Osteocyte (in vitro differentiated cells): ENCODE measurements around the gene CCDC194. TPM values are rescaled to one million over a fixed set of nuclear protein-coding genes. Genes with fewer than 3 reads are reported as not detected.
"Not testable (repeated sequence)": the region's sequence is repeated elsewhere in the genome, so short reads cannot be mapped to it uniquely, and the experiment has no call there.

Experiments
- DNase-seq: peaks from one replicate; pipeline ENCODE4 v3.0.0; 2021; ENCODE audit warnings: mixed read lengths; ENCODE audit not compliant: unreplicated experiment; ENCODE audit errors: extremely low spot score
- H3K27ac Mint-ChIP-seq: one replicate; pipeline ENCODE4 v1.8.0; 2021; ENCODE audit warnings: mild to moderate bottlenecking, mixed read lengths; ENCODE audit not compliant: unreplicated experiment
- H3K27me3 Mint-ChIP-seq: one replicate; pipeline ENCODE4 v1.8.0; 2021; ENCODE audit warnings: mixed read lengths; ENCODE audit not compliant: unreplicated experiment
- H3K36me3 Mint-ChIP-seq: one replicate; pipeline ENCODE4 v1.8.0; 2021; ENCODE audit warnings: mixed read lengths; ENCODE audit not compliant: unreplicated experiment
- H3K4me1 Mint-ChIP-seq: one replicate; pipeline ENCODE4 v1.8.0; 2021; ENCODE audit warnings: mixed read lengths; ENCODE audit not compliant: unreplicated experiment
- H3K4me3 Mint-ChIP-seq: one replicate; pipeline ENCODE4 v1.8.0; 2021; ENCODE audit warnings: mild to moderate bottlenecking, moderate library complexity, mixed read lengths; ENCODE audit not compliant: unreplicated experiment
- H3K9me3 Mint-ChIP-seq: one replicate; pipeline ENCODE4 v1.8.0; 2021; ENCODE audit warnings: mixed read lengths; ENCODE audit not compliant: unreplicated experiment
- total RNA-seq: library from RNA; stranded (reverse); gene quantifications from 2 replicates; pipeline ENCODE4 v1.2.1, GENCODE V29; 2021
- TF ChIP-seq, protein P1 (sequence below): fragments of 200-600 bp; sonication (generic); IDR thresholded peaks from 2 replicates; pipeline ENCODE4 v1.5.0; 2021; ENCODE audit warnings: antibody characterized with exemption, mild to moderate bottlenecking, moderate library complexity

Gene CCDC194
- total RNA-seq, 1 donor from 2014 or later = not detected

DNA sequence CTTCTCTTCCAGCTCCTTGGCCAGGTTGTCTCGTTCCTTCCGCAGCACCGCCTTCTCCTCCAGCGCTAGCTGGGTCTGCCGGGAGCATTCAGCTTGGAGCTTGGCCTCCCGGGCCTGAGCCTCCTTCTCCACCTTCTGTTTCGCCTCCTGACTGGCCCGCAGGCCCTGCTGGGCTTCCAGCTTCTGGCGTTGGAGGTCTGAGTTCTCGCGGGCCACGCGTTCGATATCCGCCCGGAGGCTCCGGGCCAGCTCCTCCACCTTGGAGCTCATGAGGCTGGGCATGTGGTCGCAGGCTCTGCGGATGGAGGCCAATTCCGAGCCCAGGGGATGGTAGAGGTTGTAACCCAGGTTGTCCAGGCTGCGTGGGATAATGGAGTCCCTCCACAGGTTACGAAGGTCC is 28.6 kb downstream of the CCDC194 start:
- TF ChIP-seq, protein P1, sequence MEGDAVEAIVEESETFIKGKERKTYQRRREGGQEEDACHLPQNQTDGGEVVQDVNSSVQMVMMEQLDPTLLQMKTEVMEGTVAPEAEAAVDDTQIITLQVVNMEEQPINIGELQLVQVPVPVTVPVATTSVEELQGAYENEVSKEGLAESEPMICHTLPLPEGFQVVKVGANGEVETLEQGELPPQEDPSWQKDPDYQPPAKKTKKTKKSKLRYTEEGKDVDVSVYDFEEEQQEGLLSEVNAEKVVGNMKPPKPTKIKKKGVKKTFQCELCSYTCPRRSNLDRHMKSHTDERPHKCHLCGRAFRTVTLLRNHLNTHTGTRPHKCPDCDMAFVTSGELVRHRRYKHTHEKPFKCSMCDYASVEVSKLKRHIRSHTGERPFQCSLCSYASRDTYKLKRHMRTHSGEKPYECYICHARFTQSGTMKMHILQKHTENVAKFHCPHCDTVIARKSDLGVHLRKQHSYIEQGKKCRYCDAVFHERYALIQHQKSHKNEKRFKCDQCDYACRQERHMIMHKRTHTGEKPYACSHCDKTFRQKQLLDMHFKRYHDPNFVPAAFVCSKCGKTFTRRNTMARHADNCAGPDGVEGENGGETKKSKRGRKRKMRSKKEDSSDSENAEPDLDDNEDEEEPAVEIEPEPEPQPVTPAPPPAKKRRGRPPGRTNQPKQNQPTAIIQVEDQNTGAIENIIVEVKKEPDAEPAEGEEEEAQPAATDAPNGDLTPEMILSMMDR = no peak

GRCh38 chr19:17363852-17364605 is 30.0 kb downstream of the CCDC194 start:
- H3K36me3 Mint-ChIP-seq, DNase-seq, H3K9me3 Mint-ChIP-seq, H3K4me1 Mint-ChIP-seq, H3K4me3 Mint-ChIP-seq, H3K27me3 Mint-ChIP-seq, H3K27ac Mint-ChIP-seq: not testable (repeated sequence)

More for the DNA sequence above, 28.6 kb downstream of the CCDC194 start:
- Mint-ChIP-seq H3K27me3 (peaks cover 8% of the 10 kb centered on the region), H3K4me1 (no peaks in the 10 kb centered on the region), H3K27ac (no peak overlapping the region), H3K9me3 (no peaks in the 10 kb centered on the region), H3K36me3 (no peaks in the 10 kb centered on the region), H3K4me3 (no peak overlapping the region)
- no peak for DNase-seq

DNA sequence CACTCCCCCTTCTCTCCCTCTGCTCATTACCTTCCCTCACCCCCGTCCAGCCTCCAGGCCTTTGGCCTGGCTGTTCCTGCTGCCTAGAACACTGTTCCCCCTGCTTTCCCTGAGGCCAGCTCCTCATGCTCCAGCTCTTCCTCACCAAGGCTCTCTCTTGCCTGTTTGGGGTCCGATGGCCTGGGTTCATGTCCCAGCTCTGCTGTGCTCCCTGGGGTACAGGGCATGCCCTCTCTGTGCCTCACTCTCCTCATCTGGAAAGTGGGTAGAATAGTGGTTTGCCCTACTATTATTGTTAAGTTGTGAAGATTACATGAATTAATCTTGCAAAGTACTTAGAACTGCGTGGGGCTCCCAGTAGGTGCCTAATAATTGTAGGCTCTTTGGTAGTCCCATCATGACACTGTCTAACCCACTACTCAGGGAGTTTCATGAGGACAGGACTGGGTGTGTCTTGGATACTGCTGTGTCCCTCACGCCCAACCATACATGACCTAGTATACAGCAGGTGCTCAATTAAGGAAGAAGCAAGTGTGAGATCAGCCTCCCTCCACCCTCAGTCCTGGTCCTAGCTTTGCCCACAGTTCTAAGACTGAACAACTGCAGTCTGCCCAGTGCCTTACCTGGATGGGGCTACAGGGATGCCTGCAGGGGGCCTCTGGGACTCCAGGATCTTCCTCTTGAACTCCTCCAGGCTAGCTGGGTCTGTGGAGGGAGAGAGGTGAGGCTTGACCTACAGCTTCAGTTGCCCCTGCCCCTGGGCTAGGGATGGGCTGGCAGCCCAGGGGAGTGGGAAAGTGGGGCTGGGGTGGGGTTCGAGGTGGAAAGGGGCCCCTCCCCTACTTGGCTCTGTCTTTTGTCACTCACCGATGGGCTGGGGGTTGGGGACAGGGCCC is 33.8 kb downstream of the CCDC194 start:
- peaks cover 8% of the 10 kb centered on the region for H3K27me3 Mint-ChIP-seq
- H3K4me3 Mint-ChIP-seq = no peak overlapping the region
- no peaks in the 10 kb centered on the region for H3K36me3 Mint-ChIP-seq

DNA sequence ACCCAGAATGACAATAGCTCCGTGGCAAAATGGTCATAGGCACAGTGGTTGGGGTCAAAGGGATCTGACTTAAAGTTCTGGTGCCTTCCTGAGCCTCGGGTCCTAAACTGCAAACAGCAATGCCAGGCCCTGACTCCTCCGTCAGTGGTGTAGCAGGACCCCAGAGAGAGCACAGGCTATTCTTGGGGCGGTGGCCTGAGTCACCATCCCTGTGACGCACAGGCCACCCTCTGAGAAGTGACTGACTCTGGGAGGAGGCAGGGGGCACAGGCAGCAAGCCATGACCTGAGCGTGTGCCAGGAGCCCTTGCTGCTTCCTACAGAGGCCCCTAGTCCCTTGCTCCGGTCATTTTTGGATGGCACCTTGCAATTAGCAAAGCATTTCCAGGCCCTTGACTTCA is 35.6 kb downstream of the CCDC194 start:
- no peak for DNase-seq
- Mint-ChIP-seq H3K4me1 (peaks cover 9% of the 10 kb centered on the region), H3K27me3 (peaks cover 5% of the 10 kb centered on the region), H3K9me3 (no peaks in the 10 kb centered on the region), H3K27ac (no peak overlapping the region), H3K4me3 (no peak overlapping the region), H3K36me3 (no peaks in the 10 kb centered on the region)
- TF ChIP-seq, protein P1 = no peak

More for the DNA sequence above, 33.8 kb downstream of the CCDC194 start:
- H3K9me3 Mint-ChIP-seq = no peaks in the 10 kb centered on the region
- H3K4me1 Mint-ChIP-seq = peaks cover 6% of the 10 kb centered on the region
- no peak for DNase-seq
- no peak overlapping the region for H3K27ac Mint-ChIP-seq
- TF ChIP-seq, protein P1 = no peak

- H3K36me3 Mint-ChIP-seq = no peaks in the 10 kb centered on the region
- H3K4me1 Mint-ChIP-seq = peaks cover 16% of the 10 kb centered on the region
- TF ChIP-seq, protein P1 = no peak
- H3K27ac Mint-ChIP-seq = no peak overlapping the region
- H3K27me3 Mint-ChIP-seq = peaks cover 5% of the 10 kb centered on the region
- H3K4me3 Mint-ChIP-seq = no peak overlapping the region
- H3K9me3 Mint-ChIP-seq = no peaks in the 10 kb centered on the region
- no peak for DNase-seq
Measured at GRCh38 chr19:17357724-17358123, 36.3 kb downstream of the CCDC194 start.
